Measurements from ENCODE around the gene ATF7.

The ATF7 gene

DNA sequence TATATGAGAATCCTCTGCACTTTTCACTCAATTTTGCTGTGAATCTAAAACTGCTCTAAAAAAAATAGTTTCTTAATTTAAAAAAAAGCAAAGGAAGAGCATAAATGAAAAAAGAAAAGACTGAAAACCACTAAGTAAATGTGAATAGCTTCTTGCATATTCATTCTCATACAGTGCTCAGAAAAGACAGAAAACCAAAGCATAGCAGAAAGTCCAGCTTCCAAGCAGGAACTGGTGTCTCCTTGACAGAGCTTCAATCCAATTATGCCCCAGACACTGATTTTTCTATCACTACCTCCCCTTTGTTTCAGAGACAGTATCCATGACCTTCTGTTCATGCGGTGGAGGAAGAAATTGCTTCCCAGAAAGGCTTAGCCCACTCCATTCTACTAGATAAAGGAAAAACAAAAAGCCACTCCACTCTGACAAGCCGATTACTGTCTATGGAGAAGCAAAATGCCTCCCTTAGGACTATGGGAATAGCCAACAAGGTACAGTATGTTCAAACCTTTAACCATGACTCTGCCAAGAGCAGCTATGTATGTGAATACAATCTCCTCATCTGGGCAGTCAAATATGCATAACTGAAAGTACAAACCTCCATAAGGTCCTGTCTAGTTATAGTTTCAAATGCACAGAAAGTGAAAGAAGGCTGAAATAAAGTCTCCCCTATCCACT lies 40.6 kb downstream of the ATF7 start:
- no peaks in the 10 kb centered on the region for H3K27me3 ChIP-seq (ENCODE audit: insufficient read depth, low read length, poor library complexity)
- no peak for ATAC-seq (ENCODE audit: insufficient read depth, low read depth)

GRCh38 chr12:53579545-53579955 lies 46.6 kb downstream of the ATF7 start:
- TF ChIP-seq, protein P1, sequence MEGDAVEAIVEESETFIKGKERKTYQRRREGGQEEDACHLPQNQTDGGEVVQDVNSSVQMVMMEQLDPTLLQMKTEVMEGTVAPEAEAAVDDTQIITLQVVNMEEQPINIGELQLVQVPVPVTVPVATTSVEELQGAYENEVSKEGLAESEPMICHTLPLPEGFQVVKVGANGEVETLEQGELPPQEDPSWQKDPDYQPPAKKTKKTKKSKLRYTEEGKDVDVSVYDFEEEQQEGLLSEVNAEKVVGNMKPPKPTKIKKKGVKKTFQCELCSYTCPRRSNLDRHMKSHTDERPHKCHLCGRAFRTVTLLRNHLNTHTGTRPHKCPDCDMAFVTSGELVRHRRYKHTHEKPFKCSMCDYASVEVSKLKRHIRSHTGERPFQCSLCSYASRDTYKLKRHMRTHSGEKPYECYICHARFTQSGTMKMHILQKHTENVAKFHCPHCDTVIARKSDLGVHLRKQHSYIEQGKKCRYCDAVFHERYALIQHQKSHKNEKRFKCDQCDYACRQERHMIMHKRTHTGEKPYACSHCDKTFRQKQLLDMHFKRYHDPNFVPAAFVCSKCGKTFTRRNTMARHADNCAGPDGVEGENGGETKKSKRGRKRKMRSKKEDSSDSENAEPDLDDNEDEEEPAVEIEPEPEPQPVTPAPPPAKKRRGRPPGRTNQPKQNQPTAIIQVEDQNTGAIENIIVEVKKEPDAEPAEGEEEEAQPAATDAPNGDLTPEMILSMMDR (IDR thresholded peaks at IDR 0.05; ENCODE audit: borderline replicate concordance, extremely low read depth, low read length, poor library complexity, severe bottlenecking), result no peak
- no peak for TF ChIP-seq EZH2 (IDR thresholded peaks at IDR 0.05; ENCODE audit: borderline replicate concordance, low read depth, low read length, severe bottlenecking)

More for the DNA sequence above, 40.6 kb downstream of the ATF7 start:
- DNase-seq, result no peak
- TF ChIP-seq EZH2 (IDR thresholded peaks at IDR 0.05; ENCODE audit: borderline replicate concordance, low read depth, low read length, severe bottlenecking), result no peak
- TF ChIP-seq, protein P1 (IDR thresholded peaks at IDR 0.05; ENCODE audit: borderline replicate concordance, extremely low read depth, low read length, poor library complexity, severe bottlenecking), result no peak
- Histone ChIP-seq H3K4me3 (ENCODE audit: low read depth in 1 of 2, low read length in 2 of 2) (no peak overlapping the region), H3K4me1 (ENCODE audit: insufficient read depth, low read length) (no peaks in the 10 kb centered on the region), H3K9me3 (ENCODE audit: insufficient read depth, low read length, severe bottlenecking) (no peaks in the 10 kb centered on the region), H3K27ac (ENCODE audit: low read length) (no peak overlapping the region), H3K4me2 (ENCODE audit: insufficient read depth, low read length) (no peak overlapping the region), H3K9ac (ENCODE audit: low read depth, low read length) (no peak overlapping the region), H2AFZ (ENCODE audit: low read depth, low read length) (no peak overlapping the region), H3K36me3 (ENCODE audit: insufficient read depth, low read length) (no peaks in the 10 kb centered on the region), H3K79me2 (ENCODE audit: insufficient read depth, low read length) (peaks cover 7% of the 10 kb centered on the region), H4K20me1 (ENCODE audit: insufficient read depth, low read length) (no peaks in the 10 kb centered on the region; the same call in 1 of the 2 replicates)

DNA sequence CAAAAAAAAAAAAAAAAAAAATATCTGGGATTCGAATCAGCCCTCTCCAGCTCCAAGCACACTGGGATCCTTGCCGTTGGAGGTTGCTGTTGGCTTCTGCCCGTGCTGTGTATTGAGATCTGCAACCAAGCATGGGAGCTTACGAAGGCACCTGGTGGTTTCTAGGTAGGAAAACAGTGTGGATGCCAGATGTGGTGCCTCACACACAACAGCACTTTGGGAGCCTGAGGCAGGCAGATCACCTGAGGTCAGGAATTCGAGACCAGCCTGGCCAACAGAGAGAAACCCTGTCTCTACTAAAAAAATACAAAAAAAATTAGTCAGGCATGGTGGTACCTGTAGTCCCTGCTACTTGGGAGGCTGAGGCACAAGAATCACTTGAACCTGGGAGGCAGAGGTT lies 47.4 kb downstream of the ATF7 start:
- Histone ChIP-seq H3K4me1 (ENCODE audit: insufficient read depth, low read length) (no peaks in the 10 kb centered on the region), H3K36me3 (ENCODE audit: insufficient read depth, low read length) (peaks cover 7% of the 10 kb centered on the region; the same call in 1 of the 2 replicates), H3K79me2 (ENCODE audit: insufficient read depth, low read length) (peaks cover 11% of the 10 kb centered on the region; the same call in 1 of the 2 replicates), H3K9ac (ENCODE audit: low read depth, low read length) (no peak overlapping the region), H3K9me3 (ENCODE audit: insufficient read depth, low read length, severe bottlenecking) (no peaks in the 10 kb centered on the region), H4K20me1 (ENCODE audit: insufficient read depth, low read length) (peaks cover 6% of the 10 kb centered on the region; the same call in 1 of the 2 replicates), H3K27ac (ENCODE audit: low read length) (no peak overlapping the region), H2AFZ (ENCODE audit: low read depth, low read length) (no peak overlapping the region), H3K4me3 (ENCODE audit: low read depth in 1 of 2, low read length in 2 of 2) (no peak overlapping the region), H3K27me3 (ENCODE audit: insufficient read depth, low read length, poor library complexity) (no peaks in the 10 kb centered on the region), H3K4me2 (ENCODE audit: insufficient read depth, low read length) (no peak overlapping the region)
- DNase-seq, result no peak
- TF ChIP-seq, protein P1 (IDR thresholded peaks at IDR 0.05; ENCODE audit: borderline replicate concordance, extremely low read depth, low read length, poor library complexity, severe bottlenecking), result no peak
- TF ChIP-seq EZH2 (IDR thresholded peaks at IDR 0.05; ENCODE audit: borderline replicate concordance, low read depth, low read length, severe bottlenecking), result no peak
- ATAC-seq (ENCODE audit: insufficient read depth, low read depth), result no peak

More at GRCh38 chr12:53579545-53579955, 46.6 kb downstream of the ATF7 start:
- H3K9me3 ChIP-seq (ENCODE audit: insufficient read depth, low read length, severe bottlenecking), result no peaks in the 10 kb centered on the region
- H3K79me2 ChIP-seq (ENCODE audit: insufficient read depth, low read length), result peaks cover 5% of the 10 kb centered on the region; the same call in 1 of the 2 replicates
- H3K36me3 ChIP-seq (ENCODE audit: insufficient read depth, low read length), result peaks cover 7% of the 10 kb centered on the region; the same call in 1 of the 2 replicates
- H3K4me2 ChIP-seq (ENCODE audit: insufficient read depth, low read length), result no peak overlapping the region
- ATAC-seq (ENCODE audit: insufficient read depth, low read depth) (no peak), DNase-seq (no peak)
- H3K9ac ChIP-seq (ENCODE audit: low read depth, low read length), result no peak overlapping the region
- no peaks in the 10 kb centered on the region for H3K4me1 ChIP-seq (ENCODE audit: insufficient read depth, low read length)
- H3K27ac ChIP-seq (ENCODE audit: low read length), result no peak overlapping the region
- H3K27me3 ChIP-seq (ENCODE audit: insufficient read depth, low read length, poor library complexity), result no peaks in the 10 kb centered on the region
- H4K20me1 ChIP-seq (ENCODE audit: insufficient read depth, low read length), result peaks cover under 1% of the 10 kb centered on the region; the same call in 1 of the 2 replicates
- no peak overlapping the region for H3K4me3 ChIP-seq (ENCODE audit: low read depth in 1 of 2, low read length in 2 of 2)
- H2AFZ ChIP-seq (ENCODE audit: low read depth, low read length), result no peak overlapping the region

Data from DND-41 (cell line).